Testis (tissue), 2 donors: ENCODE data around the gene CAMKK2.

ENCODE experiments used
- POLR2A ChIP-seq: fragments of 450-650 bp; IDR thresholded peaks from one replicate; pipeline ENCODE4 v1.6.1; 2017; ENCODE audit warnings: antibody characterized with exemption, mild to moderate bottlenecking, moderate library complexity
- TF ChIP-seq, protein P1 (sequence below), 3 experiments: fragments of 450-650 bp in 2 of 3; fragments of 200-600 bp in 1 of 3; sonication (generic) in 1 of 3; IDR thresholded peaks; one replicate each; pipeline ENCODE4 v1.5.1; 2016 to 2019; ENCODE audit warnings: antibody characterized with exemption in 3 of 3, mild to moderate bottlenecking in 2 of 3, moderate library complexity in 1 of 3

DNA sequence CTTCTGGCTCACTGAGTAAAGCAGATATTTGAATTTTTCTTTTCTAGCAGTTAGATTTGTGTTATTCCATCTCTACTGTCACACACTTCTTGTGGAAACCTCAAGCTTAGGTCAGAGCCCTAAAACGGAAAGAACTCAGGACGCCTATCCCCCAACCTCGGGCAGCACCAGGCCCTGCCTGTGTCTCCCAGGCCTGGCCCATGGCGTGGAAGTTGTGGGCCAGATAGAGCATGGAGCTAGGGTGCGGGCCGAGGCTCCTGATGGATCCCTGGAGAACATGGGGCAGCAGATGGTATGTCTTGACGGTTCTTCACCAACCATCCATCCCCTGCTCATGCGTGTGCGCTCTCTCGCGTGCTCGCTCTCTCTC, 66.0 kb downstream of the CAMKK2 start:
- TF ChIP-seq, protein P1, sequence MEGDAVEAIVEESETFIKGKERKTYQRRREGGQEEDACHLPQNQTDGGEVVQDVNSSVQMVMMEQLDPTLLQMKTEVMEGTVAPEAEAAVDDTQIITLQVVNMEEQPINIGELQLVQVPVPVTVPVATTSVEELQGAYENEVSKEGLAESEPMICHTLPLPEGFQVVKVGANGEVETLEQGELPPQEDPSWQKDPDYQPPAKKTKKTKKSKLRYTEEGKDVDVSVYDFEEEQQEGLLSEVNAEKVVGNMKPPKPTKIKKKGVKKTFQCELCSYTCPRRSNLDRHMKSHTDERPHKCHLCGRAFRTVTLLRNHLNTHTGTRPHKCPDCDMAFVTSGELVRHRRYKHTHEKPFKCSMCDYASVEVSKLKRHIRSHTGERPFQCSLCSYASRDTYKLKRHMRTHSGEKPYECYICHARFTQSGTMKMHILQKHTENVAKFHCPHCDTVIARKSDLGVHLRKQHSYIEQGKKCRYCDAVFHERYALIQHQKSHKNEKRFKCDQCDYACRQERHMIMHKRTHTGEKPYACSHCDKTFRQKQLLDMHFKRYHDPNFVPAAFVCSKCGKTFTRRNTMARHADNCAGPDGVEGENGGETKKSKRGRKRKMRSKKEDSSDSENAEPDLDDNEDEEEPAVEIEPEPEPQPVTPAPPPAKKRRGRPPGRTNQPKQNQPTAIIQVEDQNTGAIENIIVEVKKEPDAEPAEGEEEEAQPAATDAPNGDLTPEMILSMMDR (IDR thresholded peaks at IDR 0.05): no peak
- no peak for TF ChIP-seq POLR2A
